ENCODE measurements around the gene SLIT3.

SLIT3 gene

DNA sequence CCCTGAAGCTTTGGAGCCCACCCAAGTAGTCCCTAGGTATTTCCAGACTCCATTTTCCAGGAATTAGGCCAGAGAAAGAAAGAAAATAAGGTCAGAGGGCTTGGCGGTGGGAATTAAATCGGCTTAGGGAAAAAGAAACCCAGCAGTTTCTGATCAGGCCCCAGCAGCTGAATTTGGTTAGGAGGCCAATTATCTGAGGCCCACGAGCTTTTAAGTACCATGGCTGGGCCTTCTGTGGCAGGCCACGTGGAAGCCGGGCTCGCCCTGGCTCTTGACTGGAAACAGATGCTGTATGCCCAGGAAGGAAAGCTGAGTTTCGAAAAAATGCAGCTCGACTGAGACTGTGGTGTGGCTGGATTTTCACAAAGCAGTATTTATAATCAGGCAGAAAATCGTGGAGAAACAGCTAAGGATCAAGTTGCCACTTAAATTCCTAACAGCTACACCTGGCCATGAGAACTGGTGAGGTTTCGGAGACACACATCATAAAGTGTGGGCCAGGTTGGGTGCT, 646.7 kb downstream of the SLIT3 start:
- H3K27ac ChIP-seq (ENCODE audit: extremely low read depth, low read depth, low read length) = no peak overlapping the region
- no peaks in the 10 kb centered on the region for H3K9me3 ChIP-seq (ENCODE audit: control insufficient read depth, insufficient read depth, low read depth, low read length)
- TF ChIP-seq ZNF776 (tag by site-specific recombination; IDR thresholded peaks at IDR 0.05; ENCODE audit: borderline replicate concordance) = no peak
- no peak for TF ChIP-seq ZNF785 (tag by site-specific recombination; IDR thresholded peaks at IDR 0.05)
- no peak for TF ChIP-seq ZNF530 (tag by site-specific recombination; IDR thresholded peaks at IDR 0.05; ENCODE audit: low read depth)
- no peak for TF ChIP-seq ZNF48 (tag by site-specific recombination; IDR thresholded peaks at IDR 0.05)
- TF ChIP-seq, protein P1, sequence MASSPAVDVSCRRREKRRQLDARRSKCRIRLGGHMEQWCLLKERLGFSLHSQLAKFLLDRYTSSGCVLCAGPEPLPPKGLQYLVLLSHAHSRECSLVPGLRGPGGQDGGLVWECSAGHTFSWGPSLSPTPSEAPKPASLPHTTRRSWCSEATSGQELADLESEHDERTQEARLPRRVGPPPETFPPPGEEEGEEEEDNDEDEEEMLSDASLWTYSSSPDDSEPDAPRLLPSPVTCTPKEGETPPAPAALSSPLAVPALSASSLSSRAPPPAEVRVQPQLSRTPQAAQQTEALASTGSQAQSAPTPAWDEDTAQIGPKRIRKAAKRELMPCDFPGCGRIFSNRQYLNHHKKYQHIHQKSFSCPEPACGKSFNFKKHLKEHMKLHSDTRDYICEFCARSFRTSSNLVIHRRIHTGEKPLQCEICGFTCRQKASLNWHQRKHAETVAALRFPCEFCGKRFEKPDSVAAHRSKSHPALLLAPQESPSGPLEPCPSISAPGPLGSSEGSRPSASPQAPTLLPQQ (tag by site-specific recombination; IDR thresholded peaks at IDR 0.05) = no peak
- TF ChIP-seq, protein P2, sequence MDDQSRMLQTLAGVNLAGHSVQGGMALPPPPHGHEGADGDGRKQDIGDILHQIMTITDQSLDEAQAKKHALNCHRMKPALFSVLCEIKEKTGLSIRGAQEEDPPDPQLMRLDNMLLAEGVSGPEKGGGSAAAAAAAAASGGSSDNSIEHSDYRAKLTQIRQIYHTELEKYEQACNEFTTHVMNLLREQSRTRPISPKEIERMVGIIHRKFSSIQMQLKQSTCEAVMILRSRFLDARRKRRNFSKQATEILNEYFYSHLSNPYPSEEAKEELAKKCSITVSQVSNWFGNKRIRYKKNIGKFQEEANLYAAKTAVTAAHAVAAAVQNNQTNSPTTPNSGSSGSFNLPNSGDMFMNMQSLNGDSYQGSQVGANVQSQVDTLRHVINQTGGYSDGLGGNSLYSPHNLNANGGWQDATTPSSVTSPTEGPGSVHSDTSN (CRISPR knock-in tag; IDR thresholded peaks at IDR 0.05) = no peak
- no peak for TF ChIP-seq ZNF18 (tag by site-specific recombination; IDR thresholded peaks at IDR 0.05)
- TF ChIP-seq ZBTB20 (tag by site-specific recombination; IDR thresholded peaks at IDR 0.05) = no peak
- TF ChIP-seq ZFP41 (tag by site-specific recombination; IDR thresholded peaks at IDR 0.05; ENCODE audit: borderline replicate concordance) = no peak
- TF ChIP-seq ZBTB44 (tag by site-specific recombination; IDR thresholded peaks at IDR 0.05) = no peak
- ChIA-PET CTCF (interaction anchor here (0.7 kb wide), 1 partner anchor 333 kb away, joined by 3 read pairs; no protein-coding TSS in a partner anchor), POLR2A (no interaction called here)
- no peak overlapping the region for H3K4me3 ChIP-seq (ENCODE audit: low read depth, low read length)
- H3K4me1 ChIP-seq (ENCODE audit: control insufficient read depth, insufficient read depth, low read length) = no peaks in the 10 kb centered on the region
- no peaks in the 10 kb centered on the region for H3K36me3 ChIP-seq (ENCODE audit: control insufficient read depth in 2 of 2, insufficient read depth in 1 of 2, low read length in 2 of 2)

- ChIA-PET CTCF (interaction anchor here (0.5 to 0.7 kb wide), 2 partner anchors 56 to 334 kb away, joined by 3 read pairs; no protein-coding TSS in a partner anchor), POLR2A (no interaction called here)
- Histone ChIP-seq H3K4me1 (ENCODE audit: control insufficient read depth, insufficient read depth, low read length) (no peaks in the 10 kb centered on the region), H3K36me3 (ENCODE audit: control insufficient read depth in 2 of 2, insufficient read depth in 1 of 2, low read length in 2 of 2) (no peaks in the 10 kb centered on the region), H3K27ac (ENCODE audit: extremely low read depth, low read depth, low read length) (no peak overlapping the region), H3K9me3 (ENCODE audit: control insufficient read depth, insufficient read depth, low read depth, low read length) (no peaks in the 10 kb centered on the region), H3K4me3 (ENCODE audit: low read depth, low read length) (no peak overlapping the region)
- no peak for TF ChIP-seq MZF1 (tag by site-specific recombination; IDR thresholded peaks at IDR 0.05; ENCODE audit: borderline replicate concordance)
- TF ChIP-seq ZNF521 (tag by site-specific recombination; IDR thresholded peaks at IDR 0.05) = no peak
- TF ChIP-seq SALL2 (tag by site-specific recombination; IDR thresholded peaks at IDR 0.05; ENCODE audit: borderline replicate concordance) = no peak
- no peak for TF ChIP-seq ZNF426 (tag by site-specific recombination; IDR thresholded peaks at IDR 0.05)
- TF ChIP-seq ZNF660 (tag by site-specific recombination; IDR thresholded peaks at IDR 0.05) = no peak
- TF ChIP-seq, protein P3, sequence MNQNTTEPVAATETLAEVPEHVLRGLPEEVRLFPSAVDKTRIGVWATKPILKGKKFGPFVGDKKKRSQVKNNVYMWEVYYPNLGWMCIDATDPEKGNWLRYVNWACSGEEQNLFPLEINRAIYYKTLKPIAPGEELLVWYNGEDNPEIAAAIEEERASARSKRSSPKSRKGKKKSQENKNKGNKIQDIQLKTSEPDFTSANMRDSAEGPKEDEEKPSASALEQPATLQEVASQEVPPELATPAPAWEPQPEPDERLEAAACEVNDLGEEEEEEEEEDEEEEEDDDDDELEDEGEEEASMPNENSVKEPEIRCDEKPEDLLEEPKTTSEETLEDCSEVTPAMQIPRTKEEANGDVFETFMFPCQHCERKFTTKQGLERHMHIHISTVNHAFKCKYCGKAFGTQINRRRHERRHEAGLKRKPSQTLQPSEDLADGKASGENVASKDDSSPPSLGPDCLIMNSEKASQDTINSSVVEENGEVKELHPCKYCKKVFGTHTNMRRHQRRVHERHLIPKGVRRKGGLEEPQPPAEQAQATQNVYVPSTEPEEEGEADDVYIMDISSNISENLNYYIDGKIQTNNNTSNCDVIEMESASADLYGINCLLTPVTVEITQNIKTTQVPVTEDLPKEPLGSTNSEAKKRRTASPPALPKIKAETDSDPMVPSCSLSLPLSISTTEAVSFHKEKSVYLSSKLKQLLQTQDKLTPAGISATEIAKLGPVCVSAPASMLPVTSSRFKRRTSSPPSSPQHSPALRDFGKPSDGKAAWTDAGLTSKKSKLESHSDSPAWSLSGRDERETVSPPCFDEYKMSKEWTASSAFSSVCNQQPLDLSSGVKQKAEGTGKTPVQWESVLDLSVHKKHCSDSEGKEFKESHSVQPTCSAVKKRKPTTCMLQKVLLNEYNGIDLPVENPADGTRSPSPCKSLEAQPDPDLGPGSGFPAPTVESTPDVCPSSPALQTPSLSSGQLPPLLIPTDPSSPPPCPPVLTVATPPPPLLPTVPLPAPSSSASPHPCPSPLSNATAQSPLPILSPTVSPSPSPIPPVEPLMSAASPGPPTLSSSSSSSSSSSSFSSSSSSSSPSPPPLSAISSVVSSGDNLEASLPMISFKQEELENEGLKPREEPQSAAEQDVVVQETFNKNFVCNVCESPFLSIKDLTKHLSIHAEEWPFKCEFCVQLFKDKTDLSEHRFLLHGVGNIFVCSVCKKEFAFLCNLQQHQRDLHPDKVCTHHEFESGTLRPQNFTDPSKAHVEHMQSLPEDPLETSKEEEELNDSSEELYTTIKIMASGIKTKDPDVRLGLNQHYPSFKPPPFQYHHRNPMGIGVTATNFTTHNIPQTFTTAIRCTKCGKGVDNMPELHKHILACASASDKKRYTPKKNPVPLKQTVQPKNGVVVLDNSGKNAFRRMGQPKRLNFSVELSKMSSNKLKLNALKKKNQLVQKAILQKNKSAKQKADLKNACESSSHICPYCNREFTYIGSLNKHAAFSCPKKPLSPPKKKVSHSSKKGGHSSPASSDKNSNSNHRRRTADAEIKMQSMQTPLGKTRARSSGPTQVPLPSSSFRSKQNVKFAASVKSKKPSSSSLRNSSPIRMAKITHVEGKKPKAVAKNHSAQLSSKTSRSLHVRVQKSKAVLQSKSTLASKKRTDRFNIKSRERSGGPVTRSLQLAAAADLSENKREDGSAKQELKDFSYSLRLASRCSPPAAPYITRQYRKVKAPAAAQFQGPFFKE (tag by site-specific recombination; IDR thresholded peaks at IDR 0.05; ENCODE audit: borderline replicate concordance) = no peak
- TF ChIP-seq, protein P4, sequence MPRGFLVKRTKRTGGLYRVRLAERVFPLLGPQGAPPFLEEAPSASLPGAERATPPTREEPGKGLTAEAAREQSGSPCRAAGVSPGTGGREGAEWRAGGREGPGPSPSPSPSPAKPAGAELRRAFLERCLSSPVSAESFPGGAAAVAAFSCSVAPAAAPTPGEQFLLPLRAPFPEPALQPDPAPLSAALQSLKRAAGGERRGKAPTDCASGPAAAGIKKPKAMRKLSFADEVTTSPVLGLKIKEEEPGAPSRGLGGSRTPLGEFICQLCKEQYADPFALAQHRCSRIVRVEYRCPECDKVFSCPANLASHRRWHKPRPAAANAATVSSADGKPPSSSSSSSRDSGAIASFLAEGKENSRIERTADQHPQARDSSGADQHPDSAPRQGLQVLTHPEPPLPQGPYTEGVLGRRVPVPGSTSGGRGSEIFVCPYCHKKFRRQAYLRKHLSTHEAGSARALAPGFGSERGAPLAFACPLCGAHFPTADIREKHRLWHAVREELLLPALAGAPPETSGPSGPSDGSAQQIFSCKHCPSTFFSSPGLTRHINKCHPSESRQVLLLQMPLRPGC (tag by site-specific recombination; IDR thresholded peaks at IDR 0.05) = no peak
- TF ChIP-seq ZNF10 (tag by site-specific recombination; IDR thresholded peaks at IDR 0.05) = no peak
- TF ChIP-seq ZNF18 (tag by site-specific recombination; IDR thresholded peaks at IDR 0.05) = no peak
- TF ChIP-seq ZFP37 (tag by site-specific recombination; IDR thresholded peaks at IDR 0.05) = no peak
Observed at GRCh38 chr5:168653626-168654025, 647.3 kb downstream of the SLIT3 start.
